CD4-positive, alpha-beta T cell treated with Interleukin-6 for 4 hours (primary cell): ENCODE data around the gene CD300LG.
A peak's percentile ranks its signal among the peaks of the same experiment; 100 is the strongest.
"Not testable (repeated sequence)": the region's sequence is repeated elsewhere in the genome, so short reads cannot be mapped to it uniquely, and the experiment has no call there.

Experiments used
- DNase-seq: peaks from one replicate; pipeline ENCODE4 v3.0.0-alpha.2; 2020; ENCODE audit warnings: mixed read lengths

The CD300LG gene

DNA sequence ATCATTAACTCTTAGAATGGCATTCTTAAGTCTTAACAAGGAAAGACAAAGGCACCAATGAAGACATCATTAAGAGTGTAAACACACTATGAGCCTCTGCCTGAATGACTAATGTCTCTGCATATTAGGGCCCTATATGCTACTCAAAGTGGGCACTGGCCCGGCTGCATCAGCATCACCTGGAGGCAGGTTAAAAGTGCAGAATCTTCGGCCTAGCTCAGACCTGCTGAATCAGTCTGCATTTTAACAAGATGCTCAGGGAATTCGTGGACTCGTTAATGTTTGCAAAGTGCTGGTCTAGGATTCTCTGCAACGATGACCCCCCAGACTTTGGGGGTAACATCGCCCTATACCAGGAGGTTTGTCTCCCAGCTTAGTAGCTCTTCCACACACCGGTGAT is 20.8 kb upstream of the CD300LG start:
- DNase-seq: no peak

DNA sequence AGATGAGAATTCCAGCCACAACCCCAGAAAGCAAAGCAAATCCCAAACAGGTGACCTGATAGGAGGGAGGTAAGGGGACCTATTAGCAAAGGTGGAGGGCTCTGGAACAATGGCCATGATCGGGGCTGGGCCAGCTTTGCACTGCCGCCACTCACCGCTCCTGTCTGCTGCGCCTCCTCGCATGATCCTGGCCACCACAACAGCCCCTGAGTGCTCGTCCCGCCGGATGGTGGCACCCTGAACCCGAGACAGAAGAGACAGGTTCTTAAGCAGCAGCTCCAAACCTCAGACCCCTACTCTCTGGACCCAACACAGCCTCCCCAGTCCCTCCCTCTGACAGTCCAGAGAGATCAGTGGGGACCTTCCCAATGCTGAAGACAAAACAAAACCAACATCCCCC is 19.4 kb upstream of the CD300LG start:
- no peak for DNase-seq

DNA sequence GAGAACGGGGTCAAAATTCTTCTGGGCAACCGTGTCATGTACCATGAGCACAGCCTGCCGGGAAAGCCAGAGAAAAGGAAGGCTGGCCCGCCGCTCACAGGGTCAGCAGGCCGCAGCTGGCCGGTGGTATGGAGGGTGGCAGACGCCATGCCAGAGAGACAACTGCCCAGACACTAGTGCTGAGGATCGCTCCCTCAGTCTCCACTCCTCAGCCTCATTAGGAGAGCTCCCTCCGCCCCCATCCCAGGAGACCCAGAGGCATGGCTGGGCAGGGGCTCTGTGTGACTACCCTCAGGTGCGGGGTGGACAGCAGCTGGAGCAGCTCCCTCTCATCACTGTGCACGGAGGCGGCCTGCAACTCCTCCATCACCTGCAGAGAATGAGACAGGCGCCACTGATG is 17.2 kb upstream of the CD300LG start:
- DNase-seq: no peak

DNA sequence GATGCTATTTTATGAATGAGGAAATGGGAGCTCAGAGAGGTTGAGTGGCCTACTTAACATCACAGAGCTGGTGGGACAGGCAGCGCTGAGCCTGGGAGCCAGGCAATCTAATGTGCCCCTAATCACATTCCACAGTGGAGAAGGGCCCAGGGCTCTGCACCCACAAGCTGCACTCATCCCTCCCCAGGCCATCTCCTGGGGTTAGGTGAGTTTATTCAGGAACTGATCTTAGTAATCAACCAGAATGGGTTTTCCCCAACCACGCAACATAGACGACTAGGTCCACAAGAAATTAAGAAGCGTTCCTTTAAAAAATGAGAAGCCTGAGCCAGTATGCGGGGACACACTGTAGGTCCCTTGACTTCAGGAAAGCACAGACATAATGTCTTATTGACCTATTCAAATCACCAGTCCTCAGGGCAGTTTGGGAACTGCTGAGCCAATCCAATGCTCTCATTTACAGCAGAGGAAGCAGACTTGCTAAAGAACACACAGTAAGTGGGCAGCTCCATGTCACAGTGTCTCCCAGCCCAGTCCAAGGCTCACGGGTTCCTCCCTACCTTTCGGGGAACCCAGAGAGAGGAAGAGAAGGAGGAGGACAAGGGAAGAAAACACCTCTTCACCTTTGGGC is 16.4 kb upstream of the CD300LG start:
- DNase-seq: no peak

DNA sequence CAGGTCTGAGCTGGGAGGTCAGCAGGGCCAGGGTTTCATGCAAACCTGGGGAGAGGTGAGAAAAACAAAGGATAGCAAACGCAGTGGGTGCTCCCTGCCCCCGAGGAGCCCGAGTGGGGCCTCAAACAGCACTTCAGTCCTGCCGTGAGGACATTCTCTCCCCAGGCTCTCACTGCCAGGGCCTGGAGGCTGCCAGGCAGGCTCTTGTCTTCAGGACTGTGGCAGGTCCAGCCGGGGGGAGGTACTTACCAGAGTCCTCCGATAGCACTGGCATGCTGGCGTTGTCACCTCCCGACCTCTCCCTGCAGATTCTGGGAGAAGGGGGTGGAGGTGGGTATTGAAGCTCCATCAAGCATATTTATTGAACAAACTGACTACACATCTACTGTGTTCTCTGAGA is 15.3 kb upstream of the CD300LG start:
- no peak for DNase-seq

DNA sequence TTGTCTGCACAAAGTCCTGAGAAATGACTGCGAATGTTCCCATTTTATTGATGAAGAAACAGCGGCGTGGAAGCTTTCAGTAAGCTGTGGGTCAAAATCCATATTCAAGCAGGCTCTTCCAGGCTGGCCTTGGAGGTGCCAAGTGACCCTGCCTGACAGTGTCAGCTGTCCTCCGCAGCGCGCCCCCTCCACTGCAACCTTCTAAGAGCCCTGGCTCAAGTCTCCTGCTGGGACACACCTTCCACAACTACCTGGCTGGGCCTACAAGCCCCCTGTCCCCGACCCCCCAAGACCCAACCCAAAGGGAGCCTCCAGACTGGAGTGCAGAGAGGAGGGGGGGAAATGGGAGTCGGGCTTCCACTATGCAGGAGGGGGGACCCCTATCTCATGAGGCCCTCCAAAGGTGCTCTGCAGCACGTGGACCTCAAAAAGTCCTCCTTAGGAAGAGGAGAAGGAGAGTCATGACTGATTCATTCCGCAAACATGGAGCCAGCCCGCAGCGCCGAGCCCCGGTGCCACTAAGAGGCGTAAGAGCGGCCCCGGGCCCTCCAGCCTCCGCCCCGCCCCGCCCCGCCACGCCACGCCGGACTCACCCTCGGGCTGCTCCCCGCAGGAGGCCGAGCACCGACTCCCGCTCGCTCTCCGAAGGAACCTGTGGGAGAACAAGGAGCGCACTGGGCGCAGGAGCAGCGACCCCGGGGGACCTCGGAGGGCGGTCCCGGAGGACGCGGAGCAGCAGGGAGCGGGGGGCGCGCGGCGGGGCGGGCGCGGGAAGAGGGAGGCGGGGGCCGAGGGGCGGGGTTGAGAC is 14.6 kb upstream of the CD300LG start:
- DNase-seq: no peak

DNA sequence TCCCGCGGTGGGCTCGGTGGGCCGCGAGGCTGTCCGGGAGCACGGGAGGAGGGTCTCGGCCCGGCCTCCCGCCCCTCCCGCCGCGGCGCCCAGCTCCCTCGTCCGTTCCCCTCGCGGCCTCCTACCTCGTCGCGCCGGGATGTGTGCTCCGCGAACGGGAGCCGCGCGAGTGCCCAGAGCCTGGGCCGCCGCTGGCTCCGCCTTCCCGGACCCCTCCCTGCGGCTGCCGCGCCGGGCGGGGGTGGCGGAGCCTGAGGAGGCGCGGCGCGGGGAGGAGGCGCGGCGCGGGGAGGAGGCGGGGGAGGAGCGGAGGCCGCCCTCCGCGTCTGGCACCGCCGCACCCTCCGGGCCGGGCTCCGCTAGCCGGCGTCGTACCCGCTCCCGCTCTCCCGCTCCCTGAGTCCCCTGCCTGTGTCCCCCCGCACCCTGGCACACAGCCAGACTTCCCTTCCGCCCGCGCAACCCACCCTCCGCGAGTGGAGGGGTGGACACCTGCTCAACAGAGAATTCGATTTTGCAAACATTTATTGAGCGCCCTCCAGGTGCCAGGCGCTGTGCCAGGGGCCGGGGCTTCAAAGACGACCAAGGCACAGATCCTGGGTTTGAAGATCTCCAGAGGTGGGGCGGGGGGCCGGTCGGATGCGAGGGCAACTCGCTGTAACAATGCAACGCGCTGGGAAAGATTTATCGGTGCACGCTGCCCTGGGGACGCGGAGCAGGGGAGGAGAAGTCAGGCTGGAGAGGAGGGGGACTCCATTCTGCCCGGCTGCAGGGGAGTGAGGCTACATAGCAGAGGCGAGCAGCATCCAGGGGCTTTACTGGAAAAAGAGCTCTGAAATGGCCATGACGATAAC is 13.8 kb upstream of the CD300LG start, which contains the start of gene MPP3:
Gene MPP3, minus strand, starts transcription at position 171 of the 854 bp plus-strand sequence. CDS start 1,240 bp downstream, outside the sequence.
- peak; percentile 76 for DNase-seq

DNA sequence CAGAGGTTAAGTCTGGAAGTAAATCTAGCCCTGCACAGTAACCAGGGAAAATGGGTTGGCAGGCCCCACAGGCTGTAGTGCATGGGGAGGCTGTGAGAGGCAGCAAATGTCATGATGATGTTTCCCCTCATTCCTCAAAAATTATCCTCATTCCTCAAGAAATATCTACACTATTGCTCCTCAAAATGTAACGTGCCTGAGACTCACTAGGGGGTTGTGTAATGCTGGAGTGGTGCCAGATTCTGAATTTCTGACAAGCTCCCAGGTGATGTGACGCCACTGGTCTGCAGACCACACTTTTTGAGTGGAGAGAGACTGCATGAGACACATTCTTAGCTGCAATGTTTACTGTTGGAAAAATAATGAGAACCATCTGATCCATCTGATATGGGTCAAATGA is 12.9 kb upstream of the CD300LG start:
- no peak for DNase-seq

DNA sequence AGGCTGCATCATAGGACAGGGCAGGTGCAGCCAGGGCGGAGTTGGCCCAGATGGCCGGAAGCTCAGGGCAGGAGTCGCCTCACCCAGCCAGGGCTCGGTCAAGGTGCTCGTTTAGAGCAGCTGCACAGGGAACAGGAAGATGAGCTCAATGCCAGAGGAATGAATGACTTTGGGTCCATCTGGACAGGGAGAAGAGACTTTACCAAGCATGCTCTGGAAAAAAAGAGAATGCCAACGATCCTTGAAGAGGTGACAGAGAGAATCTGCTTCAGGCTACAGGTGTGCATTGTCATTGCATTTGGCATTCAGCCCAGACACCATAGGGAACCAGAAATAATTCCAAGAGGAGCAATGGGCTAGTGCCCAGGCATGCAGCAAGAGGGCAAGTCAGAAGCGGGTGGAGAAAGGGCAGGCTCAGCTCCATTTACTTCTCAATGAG is 7.3 kb upstream of the CD300LG start:
- DNase-seq: no peak

DNA sequence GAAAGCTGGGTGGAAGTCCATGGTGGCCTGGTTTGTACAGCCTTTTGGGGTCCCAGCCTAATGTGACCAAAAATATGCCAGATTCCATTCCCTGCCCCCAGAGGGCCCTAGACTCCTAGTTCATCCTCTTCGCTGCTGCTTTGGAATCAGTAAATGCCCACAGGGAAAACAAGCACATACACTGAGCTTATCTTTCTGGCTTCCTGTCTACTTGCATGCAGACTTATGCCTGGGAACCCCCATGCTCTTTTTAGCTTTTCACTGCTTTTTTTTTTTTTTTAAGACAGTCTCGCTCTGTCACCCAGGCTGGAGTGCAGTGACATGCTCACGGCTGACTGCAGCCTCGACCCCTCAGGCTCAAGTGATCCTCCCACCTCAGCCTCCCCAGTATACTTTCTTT is 6.2 kb upstream of the CD300LG start:
- no peak for DNase-seq

DNA sequence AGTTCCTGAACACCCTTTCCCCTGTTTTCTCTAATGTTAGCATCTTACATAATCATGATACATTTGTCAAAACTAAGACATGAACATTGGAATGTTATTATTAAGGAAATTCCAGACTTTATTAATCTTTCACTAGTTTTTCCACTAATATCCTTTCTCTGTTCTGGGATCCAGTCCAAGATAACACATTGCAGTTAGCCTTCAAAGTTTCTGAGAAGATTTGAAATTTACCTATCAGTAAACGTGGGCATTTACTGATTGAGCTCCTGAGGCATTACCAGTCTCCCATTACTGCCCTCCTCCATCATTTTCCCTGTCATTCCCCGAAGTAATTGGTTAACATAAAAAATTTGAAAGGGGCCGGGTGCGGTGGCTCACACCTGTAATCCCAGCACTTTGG is 5.7 kb upstream of the CD300LG start:
- no peak for DNase-seq

DNA sequence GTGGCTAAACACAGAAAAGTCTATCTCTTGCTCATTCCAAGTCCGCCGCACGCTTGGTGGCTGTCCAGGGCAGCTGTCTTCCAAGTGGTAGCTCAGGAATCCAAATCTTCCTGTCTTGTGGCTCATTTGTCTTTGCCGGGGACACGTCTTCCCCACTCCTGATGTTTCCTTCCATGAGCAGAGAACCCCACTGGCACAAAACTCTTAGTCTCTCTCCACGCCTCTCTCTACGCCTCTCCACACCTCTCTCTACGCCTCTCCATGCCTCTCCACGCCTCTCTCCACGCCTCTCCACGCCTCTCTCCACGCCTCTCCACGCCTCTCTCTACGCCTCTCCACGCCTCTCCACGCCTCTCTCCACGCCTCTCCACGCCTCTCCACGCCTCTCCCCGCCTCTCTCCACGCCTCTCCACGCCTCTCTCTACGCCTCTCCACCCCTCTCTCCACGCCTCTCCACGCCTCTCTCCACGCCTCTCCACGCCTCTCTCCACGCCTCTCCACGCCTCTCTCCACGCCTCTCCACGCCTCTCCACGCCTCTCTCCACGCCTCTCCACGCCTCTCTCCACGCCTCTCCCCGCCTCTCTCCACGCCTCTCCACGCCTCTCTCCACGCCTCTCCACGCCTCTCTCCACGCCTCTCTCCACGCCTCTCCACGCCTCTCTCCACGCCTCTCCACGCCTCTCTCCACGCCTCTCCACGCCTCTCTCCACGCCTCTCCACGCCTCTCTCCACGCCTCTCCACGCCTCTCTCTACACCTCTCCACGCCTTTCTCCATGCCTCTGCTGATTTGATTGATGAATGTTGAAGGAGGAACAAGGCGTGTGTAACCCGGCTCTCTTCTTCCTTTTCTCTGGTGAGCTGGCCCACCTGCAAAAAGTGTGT is 4.6 kb upstream of the CD300LG start:
- DNase-seq: not testable (repeated sequence)

DNA sequence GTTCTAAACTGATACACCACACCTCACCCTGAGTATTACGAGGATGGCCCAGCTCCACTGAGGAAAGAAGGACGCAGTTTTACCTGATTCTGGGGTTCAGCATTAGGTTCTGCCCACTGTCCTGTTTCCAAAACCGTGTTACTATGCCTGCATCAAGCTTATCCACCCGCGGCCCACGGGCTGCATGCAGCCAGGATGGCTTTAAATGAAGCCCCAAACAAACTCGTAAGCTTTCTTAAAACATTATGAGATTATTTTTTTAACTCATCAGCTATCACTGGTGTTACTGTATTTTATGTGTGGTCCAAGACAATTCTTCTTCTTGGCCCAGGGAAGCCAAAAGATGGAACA is 4.0 kb upstream of the CD300LG start:
- no peak for DNase-seq

DNA sequence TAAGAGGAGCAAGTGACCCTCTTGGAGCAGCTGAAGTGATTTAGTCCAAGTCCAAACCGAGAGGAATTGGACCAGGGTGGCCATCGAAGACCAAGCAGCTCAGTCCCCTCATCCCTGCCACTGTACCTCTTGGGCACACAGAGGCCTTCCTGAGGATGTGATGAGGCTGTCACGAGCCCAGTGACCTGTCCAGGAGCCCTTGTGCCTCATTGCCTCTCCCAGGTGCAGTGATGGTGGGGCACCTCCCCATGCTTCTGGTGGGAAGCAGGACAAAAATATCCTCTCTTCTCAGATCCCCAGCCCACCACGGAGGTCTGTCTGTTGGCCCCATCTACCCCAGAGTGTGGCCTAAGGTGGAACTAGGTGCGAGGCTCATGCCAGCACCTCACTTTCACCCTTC is 2.7 kb upstream of the CD300LG start:
- no peak for DNase-seq

DNA sequence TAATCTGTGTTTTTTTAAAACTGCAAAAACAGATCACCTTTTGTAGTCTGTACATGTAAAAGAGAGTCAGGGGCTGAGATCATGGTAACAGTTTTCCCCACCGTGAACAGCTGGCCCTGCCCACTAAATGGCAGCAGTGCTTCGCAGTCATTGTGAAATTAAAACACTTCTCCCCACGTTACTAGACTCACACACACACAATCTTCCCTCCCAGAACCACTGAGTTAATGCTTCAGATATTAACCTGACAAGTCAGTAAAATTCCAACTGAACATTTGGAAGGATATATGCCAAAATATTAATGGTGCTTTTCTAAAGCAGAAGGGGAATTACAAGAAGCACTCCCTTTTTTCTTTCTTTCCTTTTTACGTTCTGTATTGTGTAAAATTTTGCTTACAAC is 1.2 kb upstream of the CD300LG start:
- DNase-seq: no peak

DNA sequence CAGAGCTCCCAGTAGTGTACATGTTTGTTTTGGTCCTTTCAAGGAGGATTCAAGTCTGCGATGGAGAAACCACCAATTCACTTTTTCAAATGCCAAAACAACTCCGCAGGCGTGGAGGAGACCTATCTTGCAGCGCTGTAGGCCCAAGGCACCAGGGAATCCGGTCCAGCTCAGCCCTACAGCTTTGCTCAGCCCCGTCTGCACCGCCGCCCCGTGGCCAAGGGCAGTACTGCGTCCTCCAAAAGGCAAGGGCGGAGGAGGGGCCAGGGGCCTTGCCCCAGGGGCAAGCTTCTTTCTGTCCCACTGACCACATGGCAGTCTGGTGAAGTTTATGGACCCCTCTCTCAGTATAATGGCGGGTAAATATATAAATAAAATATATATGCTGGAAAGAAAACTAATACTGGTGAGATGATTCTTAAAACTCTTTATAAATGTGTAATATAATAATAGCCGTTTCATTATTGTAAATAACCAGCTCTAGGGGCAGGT is 709 bp upstream of the CD300LG start:
- peak; percentile 77 for DNase-seq

DNA sequence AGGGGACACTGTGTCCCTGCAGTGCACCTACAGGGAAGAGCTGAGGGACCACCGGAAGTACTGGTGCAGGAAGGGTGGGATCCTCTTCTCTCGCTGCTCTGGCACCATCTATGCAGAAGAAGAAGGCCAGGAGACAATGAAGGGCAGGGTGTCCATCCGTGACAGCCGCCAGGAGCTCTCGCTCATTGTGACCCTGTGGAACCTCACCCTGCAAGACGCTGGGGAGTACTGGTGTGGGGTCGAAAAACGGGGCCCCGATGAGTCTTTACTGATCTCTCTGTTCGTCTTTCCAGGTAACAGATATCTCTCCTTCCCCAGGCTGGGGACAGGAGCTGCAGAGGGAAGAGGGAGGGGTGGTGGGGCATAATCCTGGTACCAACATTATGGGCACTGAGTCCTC is 1.6 kb downstream of the CD300LG start:
- DNase-seq: no peak

DNA sequence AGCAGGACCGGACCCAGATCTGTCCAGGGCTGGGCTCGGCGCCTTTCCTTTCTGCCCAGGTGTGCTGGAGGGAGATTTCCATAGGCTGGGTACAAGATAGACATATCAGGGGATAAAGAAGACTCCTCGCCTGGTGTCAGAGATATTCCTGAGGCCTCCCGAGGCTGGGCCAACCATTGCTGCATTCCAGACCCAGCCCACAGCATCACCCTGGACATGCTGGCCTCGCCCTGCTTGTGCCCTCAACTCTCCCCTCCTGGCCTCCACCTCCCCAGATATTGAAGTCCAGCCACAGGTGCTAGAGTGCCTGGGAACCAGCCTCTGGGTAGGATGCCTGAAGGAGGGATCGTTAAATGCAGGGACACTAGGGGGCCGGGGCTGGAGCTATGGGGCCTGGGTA is 2.1 kb downstream of the CD300LG start:
- no peak for DNase-seq

DNA sequence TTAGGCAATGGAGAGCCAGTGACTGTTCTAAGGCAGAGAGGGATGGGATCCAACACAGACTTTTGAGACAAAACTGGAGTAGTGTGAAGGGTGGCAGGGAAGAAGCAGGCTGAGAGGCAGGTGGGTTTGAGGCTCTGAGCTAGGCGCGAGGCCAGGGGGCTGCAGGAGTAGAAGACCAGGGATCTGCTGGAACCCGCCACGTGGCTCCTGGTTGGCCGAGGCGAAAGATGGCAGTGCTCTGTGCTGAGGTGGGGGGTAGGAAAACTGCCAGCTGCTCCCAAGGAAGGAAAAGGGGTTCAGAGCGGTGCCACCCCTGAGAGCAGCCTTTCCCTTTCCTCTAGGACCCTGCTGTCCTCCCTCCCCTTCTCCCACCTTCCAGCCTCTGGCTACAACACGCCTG is 5.6 kb downstream of the CD300LG start:
- no peak for DNase-seq

DNA sequence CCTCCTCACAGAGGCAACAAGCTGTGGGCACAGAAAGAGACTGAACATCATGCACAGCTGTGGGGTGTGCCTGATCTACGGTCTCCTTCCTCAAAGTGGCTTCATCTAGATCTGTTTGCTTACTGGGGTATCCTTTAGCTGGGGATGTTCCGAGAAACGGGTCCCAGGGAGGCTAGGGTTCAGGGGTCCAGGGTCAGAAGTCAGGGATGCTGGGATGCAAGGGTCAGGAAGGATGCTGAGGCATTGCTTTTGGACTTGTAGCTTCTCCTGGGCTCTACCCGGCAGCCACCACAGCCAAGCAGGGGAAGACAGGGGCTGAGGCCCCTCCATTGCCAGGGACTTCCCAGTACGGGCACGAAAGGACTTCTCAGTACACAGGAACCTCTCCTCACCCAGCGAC is 6.6 kb downstream of the CD300LG start:
- no peak for DNase-seq

DNA sequence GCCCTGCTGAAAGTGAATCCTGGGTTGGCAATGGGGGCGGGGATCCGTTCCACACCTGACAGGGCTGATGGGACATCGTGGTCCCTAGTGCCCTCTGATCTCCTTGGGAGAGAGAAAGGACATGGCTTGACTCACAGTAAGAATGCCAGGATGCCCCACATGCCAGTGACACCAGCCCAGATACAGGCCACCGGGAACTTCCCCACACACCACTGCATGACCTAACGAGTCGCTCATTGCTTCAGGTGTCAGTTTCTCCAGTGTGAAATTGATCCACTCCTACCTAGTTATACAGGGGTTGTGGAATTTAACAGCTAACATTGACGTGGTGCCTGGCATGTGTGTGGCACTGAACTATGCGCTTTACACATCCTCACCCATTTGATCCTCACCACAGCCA is 7.5 kb downstream of the CD300LG start:
- no peak for DNase-seq

DNA sequence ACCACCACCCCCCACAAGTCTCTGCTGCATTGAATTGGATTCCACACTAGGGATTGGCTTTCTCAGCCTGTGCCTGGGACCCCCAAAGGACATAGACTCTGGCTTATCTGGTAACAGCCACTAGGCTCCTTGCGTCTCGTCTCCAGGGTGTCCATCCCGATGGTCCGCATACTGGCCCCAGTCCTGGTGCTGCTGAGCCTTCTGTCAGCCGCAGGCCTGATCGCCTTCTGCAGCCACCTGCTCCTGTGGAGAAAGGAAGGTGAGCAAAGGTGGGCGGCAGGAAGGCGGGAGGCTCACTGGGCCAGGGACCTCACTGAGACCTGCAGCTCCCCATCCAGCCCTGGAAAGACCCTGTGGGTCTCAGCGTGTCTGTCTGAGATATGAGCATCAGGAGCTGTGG is 8.1 kb downstream of the CD300LG start:
- no peak for DNase-seq

DNA sequence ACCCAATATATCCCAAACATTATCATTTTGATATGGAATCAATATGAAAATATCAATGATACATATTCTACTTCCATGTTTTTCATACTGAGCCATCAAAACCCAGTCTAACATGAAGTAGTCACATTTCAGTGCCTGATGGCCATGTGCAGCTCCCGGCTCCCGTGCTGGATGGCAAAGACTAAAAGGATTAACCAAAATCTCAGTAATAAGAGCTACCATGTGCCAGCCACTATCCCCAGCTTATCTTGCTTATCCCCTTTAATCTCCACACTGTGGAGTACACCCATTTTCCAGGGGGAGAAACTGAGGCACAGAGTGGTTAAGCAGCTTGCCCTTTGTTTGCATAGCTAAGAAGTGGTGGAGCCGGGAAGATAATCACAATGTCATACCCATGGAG is 9.2 kb downstream of the CD300LG start:
- DNase-seq: no peak
